Osteocyte (in vitro differentiated cells): Measurements from ENCODE around the gene SOBP. TPM values are rescaled to one million over a fixed set of nuclear protein-coding genes. Genes with fewer than 3 reads are reported as not detected.

Source experiments
- DNase-seq: peaks from one replicate; pipeline ENCODE4 v3.0.0; 2021; ENCODE audit warnings: mixed read lengths; ENCODE audit not compliant: unreplicated experiment; ENCODE audit errors: extremely low spot score
- H3K27ac Mint-ChIP-seq: one replicate; pipeline ENCODE4 v1.8.0; 2021; ENCODE audit warnings: mild to moderate bottlenecking, mixed read lengths; ENCODE audit not compliant: unreplicated experiment
- H3K27me3 Mint-ChIP-seq: one replicate; pipeline ENCODE4 v1.8.0; 2021; ENCODE audit warnings: mixed read lengths; ENCODE audit not compliant: unreplicated experiment
- H3K36me3 Mint-ChIP-seq: one replicate; pipeline ENCODE4 v1.8.0; 2021; ENCODE audit warnings: mixed read lengths; ENCODE audit not compliant: unreplicated experiment
- H3K4me1 Mint-ChIP-seq: one replicate; pipeline ENCODE4 v1.8.0; 2021; ENCODE audit warnings: mixed read lengths; ENCODE audit not compliant: unreplicated experiment
- H3K4me3 Mint-ChIP-seq: one replicate; pipeline ENCODE4 v1.8.0; 2021; ENCODE audit warnings: mild to moderate bottlenecking, moderate library complexity, mixed read lengths; ENCODE audit not compliant: unreplicated experiment
- H3K9me3 Mint-ChIP-seq: one replicate; pipeline ENCODE4 v1.8.0; 2021; ENCODE audit warnings: mixed read lengths; ENCODE audit not compliant: unreplicated experiment
- CTCF ChIP-seq: fragments of 200-600 bp; sonication (generic); IDR thresholded peaks from 2 replicates; pipeline ENCODE4 v1.5.0; 2021; ENCODE audit warnings: antibody characterized with exemption, mild to moderate bottlenecking, moderate library complexity
- long read RNA-seq: library from polyadenylated mRNA; unstranded; transcript quantifications from one replicate; pipeline ENCODE4 v2.0.0, GENCODE V29; 2021
- total RNA-seq: library from RNA; stranded (reverse); gene quantifications from 2 replicates; pipeline ENCODE4 v1.2.1, GENCODE V29; 2021

Gene SOBP
- total RNA-seq, result 6.1 and 7.4 TPM in 2 replicates
- long read RNA-seq, partial matches to known transcripts, result 8 of 9 reads
- long read RNA-seq, other reads (novel, unspliced or antisense), result 1 of 9 reads

GRCh38 chr6:107489636-107490565 is at the start of gene SOBP:
SOBP (plus strand) TSS chr6:107490117; CDS start chr6:107490617, 500 bp downstream.
- Mint-ChIP-seq H3K27me3 (peaks cover 25% of the 10 kb centered on the region), H3K9me3 (no peaks in the 10 kb centered on the region), H3K27ac (peak within 1 kb of the TSS; percentile 54), H3K4me1 (peaks cover 8% of the 10 kb centered on the region), H3K36me3 (no peaks in the 10 kb centered on the region), H3K4me3 (peak within 1 kb of the TSS; percentile 85)
- DNase-seq, result no peak
- TF ChIP-seq CTCF, result peak; percentile 25

GRCh38 chr6:107440936-107441335 is 49.0 kb upstream of the SOBP start:
- no peak for TF ChIP-seq CTCF
- no peak for DNase-seq
- H3K27ac Mint-ChIP-seq, result no peak overlapping the region
- H3K4me3 Mint-ChIP-seq, result no peak overlapping the region
- H3K9me3 Mint-ChIP-seq, result no peaks in the 10 kb centered on the region
- no peaks in the 10 kb centered on the region for H3K27me3 Mint-ChIP-seq
- H3K4me1 Mint-ChIP-seq, result peaks cover 7% of the 10 kb centered on the region
- H3K36me3 Mint-ChIP-seq, result peaks cover 3% of the 10 kb centered on the region

GRCh38 chr6:107441682-107442081 is 48.2 kb upstream of the SOBP start:
- Mint-ChIP-seq H3K4me3 (no peak overlapping the region), H3K36me3 (peaks cover 3% of the 10 kb centered on the region), H3K27me3 (no peaks in the 10 kb centered on the region), H3K9me3 (no peaks in the 10 kb centered on the region), H3K4me1 (peaks cover 5% of the 10 kb centered on the region), H3K27ac (no peak overlapping the region)
- no peak for TF ChIP-seq CTCF
- no peak for DNase-seq

GRCh38 chr6:107442938-107443607 is 46.8 kb upstream of the SOBP start:
- TF ChIP-seq CTCF, result no peak
- DNase-seq, result no peak
- peaks cover 5% of the 10 kb centered on the region for H3K4me1 Mint-ChIP-seq
- peaks cover 4% of the 10 kb centered on the region for H3K9me3 Mint-ChIP-seq
- H3K4me3 Mint-ChIP-seq, result no peak overlapping the region
- no peaks in the 10 kb centered on the region for H3K27me3 Mint-ChIP-seq
- H3K36me3 Mint-ChIP-seq, result peaks cover 3% of the 10 kb centered on the region
- H3K27ac Mint-ChIP-seq, result no peak overlapping the region
